Astrocyte (in vitro differentiated cells and primary cell): ENCODE data around the gene GSS. TPM values are rescaled to one million over a fixed set of nuclear protein-coding genes. Genes with fewer than 3 reads are reported as not detected.

Experiments
- DNase-seq: peaks from one replicate; pipeline ENCODE4 v3.0.0-alpha.2; 2010; ENCODE audit warnings: low read depth
- FAIRE-seq: peaks from 2 replicates; lab custom pipeline; 2011; peaks lifted over from hg19 to GRCh38; lab: Jason Lieb, UNC
- H2AFZ ChIP-seq: 2 replicates; pipeline ENCODE4 v1.6.0; 2012; ENCODE audit warnings: low read depth, low read length, inconsistent platforms
- H3K27ac ChIP-seq: 2 replicates; pipeline ENCODE4 v1.5.1; 2011; ENCODE audit warnings: low read depth, low read length, inconsistent platforms
- H3K27me3 ChIP-seq: 2 replicates; pipeline ENCODE4 v1.6.0; 2011; ENCODE audit warnings: low read length, inconsistent platforms; ENCODE audit not compliant: insufficient read depth
- H3K36me3 ChIP-seq: 2 replicates; pipeline ENCODE4 v1.5.1; 2011; ENCODE audit warnings: low read length, inconsistent platforms; ENCODE audit not compliant: insufficient read depth
- H3K4me1 ChIP-seq: 2 replicates; pipeline ENCODE4 v1.5.1; 2011; ENCODE audit warnings: low read length, inconsistent platforms; ENCODE audit not compliant: insufficient read depth
- H3K4me2 ChIP-seq: 2 replicates; pipeline ENCODE4 v1.6.0; 2012; ENCODE audit warnings: low read length, inconsistent platforms
- H3K4me3 ChIP-seq: 2 replicates; pipeline ENCODE4 v1.5.1; 2011; ENCODE audit warnings: low read depth, mild to moderate bottlenecking, low read length, inconsistent platforms; ENCODE audit not compliant: insufficient read depth
- H3K79me2 ChIP-seq: 2 replicates; pipeline ENCODE4 v1.6.0; 2012; ENCODE audit warnings: mild to moderate bottlenecking, low read length, inconsistent platforms; ENCODE audit not compliant: insufficient read depth
- H3K9ac ChIP-seq: 2 replicates; pipeline ENCODE4 v1.6.0; 2012; ENCODE audit warnings: mild to moderate bottlenecking, low read length, inconsistent platforms
- H3K9me3 ChIP-seq: 2 replicates; pipeline ENCODE4 v1.5.1; 2012; ENCODE audit warnings: low read depth, mild to moderate bottlenecking, low read length, inconsistent platforms; ENCODE audit not compliant: insufficient read depth
- H4K20me1 ChIP-seq: 2 replicates; pipeline ENCODE4 v1.6.0; 2012; ENCODE audit warnings: low read length, inconsistent platforms; ENCODE audit not compliant: insufficient read depth
- H3K27ac Mint-ChIP-seq: one replicate; pipeline ENCODE4 v1.8.0; 2021; ENCODE audit warnings: mild to moderate bottlenecking, mixed read lengths; ENCODE audit not compliant: unreplicated experiment
- H3K27me3 Mint-ChIP-seq: one replicate; pipeline ENCODE4 v1.8.0; 2021; ENCODE audit warnings: low read depth, mixed read lengths; ENCODE audit not compliant: unreplicated experiment
- H3K36me3 Mint-ChIP-seq: one replicate; pipeline ENCODE4 v1.8.0; 2021; ENCODE audit warnings: low read depth, mixed read lengths; ENCODE audit not compliant: unreplicated experiment
- H3K4me1 Mint-ChIP-seq: one replicate; pipeline ENCODE4 v1.8.0; 2021; ENCODE audit warnings: low read depth, mixed read lengths; ENCODE audit not compliant: unreplicated experiment
- H3K4me3 Mint-ChIP-seq: one replicate; pipeline ENCODE4 v1.8.0; 2021; ENCODE audit warnings: mild to moderate bottlenecking, moderate library complexity, mixed read lengths; ENCODE audit not compliant: unreplicated experiment
- H3K9me3 Mint-ChIP-seq: one replicate; pipeline ENCODE4 v1.8.0; 2021; ENCODE audit warnings: mild to moderate bottlenecking, mixed read lengths; ENCODE audit not compliant: unreplicated experiment
- EZH2 ChIP-seq: IDR thresholded peaks from 2 replicates; pipeline ENCODE4 v1.6.1; 2012; ENCODE audit warnings: mild to moderate bottlenecking, low read length, inconsistent platforms; ENCODE audit not compliant: insufficient read depth
- total RNA-seq: library from RNA; stranded (reverse); gene quantifications from 2 replicates; pipeline ENCODE4 v1.2.1, GENCODE V29; 2021
- TF ChIP-seq, protein P1 (sequence below): IDR thresholded peaks from 2 replicates; pipeline ENCODE4 v1.5.1; 2011; ENCODE audit warnings: low read depth, mild to moderate bottlenecking, inconsistent platforms, low read length, moderate library complexity; ENCODE audit not compliant: insufficient read depth

GSS gene
- total RNA-seq, 1 donor from 2014 or later: 44.6 TPM

DNA sequence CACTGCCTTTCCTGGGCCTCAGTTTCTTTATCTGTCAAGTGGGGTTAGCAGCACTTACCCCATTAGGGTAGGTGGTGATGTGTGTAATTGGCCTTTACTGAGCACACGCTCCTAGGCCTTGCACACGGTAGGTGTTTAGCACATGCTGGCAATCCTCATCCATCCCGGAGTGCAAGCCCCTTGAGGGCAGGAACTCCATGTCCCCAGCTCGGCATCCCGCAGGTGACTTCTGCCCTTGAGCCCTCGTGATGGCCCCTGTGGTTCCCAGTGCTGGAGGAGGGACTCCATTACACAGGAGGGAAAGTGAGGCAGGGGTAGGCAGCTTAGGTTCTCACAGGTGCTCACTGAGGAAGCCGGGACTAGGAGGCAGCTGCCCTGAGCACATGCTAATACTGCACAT lies 40.1 kb upstream of the GSS start:
- no peak overlapping the region for H3K27ac Mint-ChIP-seq
- no peaks in the 10 kb centered on the region for H3K36me3 ChIP-seq
- H3K27me3 Mint-ChIP-seq: no peaks in the 10 kb centered on the region
- no peaks in the 10 kb centered on the region for H3K27me3 ChIP-seq
- H3K4me3 Mint-ChIP-seq: no peak overlapping the region
- peaks cover 17% of the 10 kb centered on the region for H3K36me3 Mint-ChIP-seq
- H3K9me3 Mint-ChIP-seq: no peaks in the 10 kb centered on the region
- H3K4me1 ChIP-seq: no peaks in the 10 kb centered on the region
- TF ChIP-seq EZH2: no peak
- TF ChIP-seq, protein P1, sequence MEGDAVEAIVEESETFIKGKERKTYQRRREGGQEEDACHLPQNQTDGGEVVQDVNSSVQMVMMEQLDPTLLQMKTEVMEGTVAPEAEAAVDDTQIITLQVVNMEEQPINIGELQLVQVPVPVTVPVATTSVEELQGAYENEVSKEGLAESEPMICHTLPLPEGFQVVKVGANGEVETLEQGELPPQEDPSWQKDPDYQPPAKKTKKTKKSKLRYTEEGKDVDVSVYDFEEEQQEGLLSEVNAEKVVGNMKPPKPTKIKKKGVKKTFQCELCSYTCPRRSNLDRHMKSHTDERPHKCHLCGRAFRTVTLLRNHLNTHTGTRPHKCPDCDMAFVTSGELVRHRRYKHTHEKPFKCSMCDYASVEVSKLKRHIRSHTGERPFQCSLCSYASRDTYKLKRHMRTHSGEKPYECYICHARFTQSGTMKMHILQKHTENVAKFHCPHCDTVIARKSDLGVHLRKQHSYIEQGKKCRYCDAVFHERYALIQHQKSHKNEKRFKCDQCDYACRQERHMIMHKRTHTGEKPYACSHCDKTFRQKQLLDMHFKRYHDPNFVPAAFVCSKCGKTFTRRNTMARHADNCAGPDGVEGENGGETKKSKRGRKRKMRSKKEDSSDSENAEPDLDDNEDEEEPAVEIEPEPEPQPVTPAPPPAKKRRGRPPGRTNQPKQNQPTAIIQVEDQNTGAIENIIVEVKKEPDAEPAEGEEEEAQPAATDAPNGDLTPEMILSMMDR: no peak
- H3K9me3 ChIP-seq: no peaks in the 10 kb centered on the region
- no peak overlapping the region for H2AFZ ChIP-seq
- peaks cover 39% of the 10 kb centered on the region for H4K20me1 ChIP-seq
- DNase-seq (no peak), FAIRE-seq (no peak)
- no peak overlapping the region for H3K4me2 ChIP-seq
- H3K27ac ChIP-seq: no peak overlapping the region
- H3K4me3 ChIP-seq: no peak overlapping the region
- no peak overlapping the region for H3K9ac ChIP-seq
- H3K79me2 ChIP-seq: no peaks in the 10 kb centered on the region
- peaks cover 3% of the 10 kb centered on the region for H3K4me1 Mint-ChIP-seq

DNA sequence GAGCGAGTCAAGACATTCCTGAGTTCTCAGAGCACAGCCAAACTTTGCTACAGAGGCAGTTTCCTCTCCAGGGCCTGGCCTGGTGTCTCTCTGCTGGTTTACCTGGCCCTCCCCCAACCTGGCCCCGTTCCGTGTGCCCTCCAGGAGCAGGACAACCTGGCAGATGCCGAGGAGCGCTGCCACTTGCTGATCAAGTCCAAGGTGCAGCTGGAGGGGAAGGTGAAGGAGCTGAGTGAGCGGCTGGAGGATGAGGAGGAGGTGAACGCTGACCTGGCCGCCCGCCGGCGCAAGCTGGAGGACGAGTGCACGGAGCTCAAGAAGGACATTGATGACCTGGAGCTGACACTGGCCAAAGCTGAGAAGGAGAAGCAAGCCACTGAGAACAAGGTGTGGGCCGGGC lies 39.6 kb upstream of the GSS start:
- H3K36me3 Mint-ChIP-seq: peaks cover 19% of the 10 kb centered on the region
- TF ChIP-seq, protein P1: no peak
- no peak for TF ChIP-seq EZH2
- H3K9me3 Mint-ChIP-seq: no peaks in the 10 kb centered on the region
- Histone ChIP-seq H3K9ac (no peak overlapping the region), H3K4me1 (no peaks in the 10 kb centered on the region), H3K4me2 (no peak overlapping the region), H3K9me3 (no peaks in the 10 kb centered on the region), H3K27me3 (no peaks in the 10 kb centered on the region), H2AFZ (no peak overlapping the region), H3K27ac (no peak overlapping the region), H3K79me2 (no peaks in the 10 kb centered on the region), H3K36me3 (no peaks in the 10 kb centered on the region), H4K20me1 (peaks cover 35% of the 10 kb centered on the region), H3K4me3 (no peak overlapping the region)
- H3K4me1 Mint-ChIP-seq: peaks cover 3% of the 10 kb centered on the region
- H3K4me3 Mint-ChIP-seq: no peak overlapping the region
- FAIRE-seq (no peak), DNase-seq (no peak)
- H3K27me3 Mint-ChIP-seq: no peaks in the 10 kb centered on the region
- no peak overlapping the region for H3K27ac Mint-ChIP-seq

DNA sequence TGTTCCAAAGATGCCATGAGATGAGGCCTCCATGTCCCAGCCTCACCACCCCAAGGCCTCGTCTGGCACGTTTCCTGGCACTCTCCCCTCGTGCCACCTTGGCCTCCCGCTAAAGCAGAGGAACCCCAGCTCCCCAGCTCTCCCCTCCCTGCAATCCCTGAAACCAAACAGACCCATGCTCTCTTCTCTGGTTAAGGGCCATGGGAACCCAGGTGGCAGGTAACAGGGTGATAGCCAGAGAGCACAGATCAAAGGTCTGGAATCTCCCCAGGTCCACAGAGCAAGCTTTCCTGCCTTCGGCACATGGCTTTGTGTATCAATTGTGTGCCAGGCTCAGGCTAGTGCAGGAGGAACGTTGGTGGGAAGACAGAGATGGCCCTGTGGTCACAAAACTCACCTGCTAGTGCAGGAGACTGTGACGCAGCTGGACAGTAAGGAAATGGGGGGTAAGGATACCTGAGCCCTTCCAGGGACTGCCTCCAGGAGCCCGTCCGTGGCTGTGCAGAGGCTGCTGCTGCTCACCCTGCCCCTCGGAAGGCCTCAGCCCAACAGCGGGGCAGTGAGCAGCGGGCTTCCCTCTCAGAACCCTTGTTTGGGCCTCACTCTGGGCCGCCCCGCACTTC lies 39.0 kb upstream of the GSS start:
- no peaks in the 10 kb centered on the region for H3K27me3 Mint-ChIP-seq
- FAIRE-seq: no peak
- no peak overlapping the region for H3K27ac ChIP-seq

More for the DNA sequence above, 39.0 kb upstream of the GSS start:
- no peaks in the 10 kb centered on the region for H3K9me3 Mint-ChIP-seq
- no peak overlapping the region for H3K27ac Mint-ChIP-seq
- Histone ChIP-seq H3K4me3 (no peak overlapping the region), H2AFZ (no peak overlapping the region), H4K20me1 (peaks cover 35% of the 10 kb centered on the region), H3K36me3 (no peaks in the 10 kb centered on the region), H3K79me2 (no peaks in the 10 kb centered on the region), H3K9me3 (no peaks in the 10 kb centered on the region), H3K4me2 (no peak overlapping the region), H3K4me1 (no peaks in the 10 kb centered on the region), H3K9ac (no peak overlapping the region), H3K27me3 (no peaks in the 10 kb centered on the region)
- H3K4me3 Mint-ChIP-seq: no peak overlapping the region
- H3K36me3 Mint-ChIP-seq: peaks cover 19% of the 10 kb centered on the region
- DNase-seq: no peak
- no peak for TF ChIP-seq EZH2
- TF ChIP-seq, protein P1: no peak
- H3K4me1 Mint-ChIP-seq: peaks cover 3% of the 10 kb centered on the region
